Esophagus muscularis mucosa (tissue), 4 donors: ENCODE results near the gene SLC13A2. TPM values are rescaled to one million over a fixed set of nuclear protein-coding genes. Genes with fewer than 3 reads are reported as not detected.

Experiments used
- DNase-seq: peaks from one replicate; pipeline ENCODE4 v3.0.0-alpha.2; 2017; ENCODE audit errors: extremely low spot score
- H3K27ac ChIP-seq, 4 donors: fragments of 200-600 bp; sonication (generic); replicated peaks in 1 of 4; 1 replicate in 3 of 4; 2 replicates in 1 of 4; pipeline ENCODE4 v1.5.1; 2016 to 2019; ENCODE audit warnings: mild to moderate bottlenecking in 1 of 4
- H3K27me3 ChIP-seq, 4 donors: fragments of 200-600 bp; sonication (generic); one replicate each; pipeline versions ENCODE4 v1.5.1 to v1.6.0; 2016 to 2019
- H3K36me3 ChIP-seq, 4 donors: fragments of 200-600 bp; sonication (generic); one replicate each; pipeline ENCODE4 v1.5.1; 2016 to 2019
- H3K4me1 ChIP-seq, 4 donors: fragments of 200-600 bp; sonication (generic); one replicate each; pipeline ENCODE4 v1.5.1; 2016 to 2019
- H3K4me3 ChIP-seq, 4 donors: fragments of 200-600 bp; sonication (generic); 1 replicate in 2 of 4; 2 replicates in 2 of 4; pipeline ENCODE4 v1.5.1; 2016 to 2019; ENCODE audit warnings: mild to moderate bottlenecking in 4 of 4, moderate library complexity in 1 of 4
- H3K9me3 ChIP-seq, 4 donors: fragments of 200-600 bp; sonication (generic); 1 replicate in 3 of 4; 2 replicates in 1 of 4; pipeline ENCODE4 v1.5.1; 2016 to 2019
- EP300 ChIP-seq: sonication (generic); formaldehyde crosslinking; IDR thresholded peaks from one replicate; pipeline ENCODE4 v1.6.1; 2017; ENCODE audit warnings: antibody characterized with exemption
- POLR2A ChIP-seq: fragments of 450-650 bp; IDR thresholded peaks from one replicate; pipeline ENCODE4 v1.6.1; 2017; ENCODE audit warnings: antibody characterized with exemption, moderate library complexity, mild to moderate bottlenecking, low read depth
- POLR2AphosphoS5 ChIP-seq, 2 donors: sonication (generic); formaldehyde crosslinking; IDR thresholded peaks; one replicate each; pipeline ENCODE4 v1.6.1; 2017; ENCODE audit warnings: antibody characterized with exemption in 2 of 2
- WGBS: methylation state at CpG from one replicate; pipeline ENCODE4 v1.1.5; 2018; 5-methylcytosine and 5-hydroxymethylcytosine counted together
- intact Hi-C: fragments of 100-400 bp; cut with DNase I; formaldehyde crosslinking; loops from one replicate; pipeline ENCODE4 v1.15.1; 2023
- total RNA-seq, 4 donors: library from RNA; depleted of rRNA; stranded (reverse); fragments of >200 nt; gene quantifications; one replicate each; pipeline versions ENCODE4 v1.1.0 to v1.2.1, GENCODE V29; 2016
- TF ChIP-seq, protein P1 (sequence below), 3 experiments: fragments of 200-600 bp in 2 of 3; fragments of 450-650 bp in 1 of 3; sonication (generic) in 2 of 3; IDR thresholded peaks; one replicate each; pipeline ENCODE4 v1.5.1; 2017 to 2019; ENCODE audit warnings: antibody characterized with exemption in 3 of 3, mild to moderate bottlenecking in 2 of 3, moderate library complexity in 1 of 3

SLC13A2 gene
- total RNA-seq, 4 donors from 2014 or later: not detected

DNA sequence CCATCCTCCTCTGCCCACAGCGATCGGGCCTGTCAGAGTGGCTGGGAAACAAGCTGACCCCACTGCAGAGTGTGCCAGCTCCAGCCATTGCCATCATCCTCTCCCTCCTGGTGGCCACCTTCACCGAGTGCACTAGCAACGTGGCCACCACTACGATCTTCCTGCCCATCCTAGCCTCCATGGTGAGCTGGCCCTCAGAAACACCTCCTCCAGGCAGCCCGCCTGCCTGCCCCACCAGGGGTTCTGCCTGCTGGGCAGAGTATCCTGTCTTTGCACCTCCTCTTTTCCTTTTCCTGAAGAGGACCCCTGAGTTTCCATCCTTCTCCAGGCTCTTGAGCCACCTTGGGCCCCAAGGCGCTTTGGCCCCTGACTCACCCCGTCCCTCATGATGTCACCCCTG, 22.2 kb downstream of the SLC13A2 start:
- Histone ChIP-seq H3K9me3 (no peaks in the 10 kb centered on the region), H3K4me1 (no peaks in the 10 kb centered on the region), H3K27me3 (peaks cover 0 to 52% (median 2%) of the 10 kb centered on the region in 4 donors), H3K27ac (no peak overlapping the region), H3K36me3 (no peaks in the 10 kb centered on the region), H3K4me3 (no peak overlapping the region)
- TF ChIP-seq POLR2A (no peak), EP300 (no peak), POLR2AphosphoS5 (IDR thresholded peaks at IDR 0.05) (no peak)
- TF ChIP-seq, protein P1, sequence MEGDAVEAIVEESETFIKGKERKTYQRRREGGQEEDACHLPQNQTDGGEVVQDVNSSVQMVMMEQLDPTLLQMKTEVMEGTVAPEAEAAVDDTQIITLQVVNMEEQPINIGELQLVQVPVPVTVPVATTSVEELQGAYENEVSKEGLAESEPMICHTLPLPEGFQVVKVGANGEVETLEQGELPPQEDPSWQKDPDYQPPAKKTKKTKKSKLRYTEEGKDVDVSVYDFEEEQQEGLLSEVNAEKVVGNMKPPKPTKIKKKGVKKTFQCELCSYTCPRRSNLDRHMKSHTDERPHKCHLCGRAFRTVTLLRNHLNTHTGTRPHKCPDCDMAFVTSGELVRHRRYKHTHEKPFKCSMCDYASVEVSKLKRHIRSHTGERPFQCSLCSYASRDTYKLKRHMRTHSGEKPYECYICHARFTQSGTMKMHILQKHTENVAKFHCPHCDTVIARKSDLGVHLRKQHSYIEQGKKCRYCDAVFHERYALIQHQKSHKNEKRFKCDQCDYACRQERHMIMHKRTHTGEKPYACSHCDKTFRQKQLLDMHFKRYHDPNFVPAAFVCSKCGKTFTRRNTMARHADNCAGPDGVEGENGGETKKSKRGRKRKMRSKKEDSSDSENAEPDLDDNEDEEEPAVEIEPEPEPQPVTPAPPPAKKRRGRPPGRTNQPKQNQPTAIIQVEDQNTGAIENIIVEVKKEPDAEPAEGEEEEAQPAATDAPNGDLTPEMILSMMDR (IDR thresholded peaks at IDR 0.05): no peak
- DNase-seq: no peak
- 95% methylated on average over 8 of the region's 8 CpGs for WGBS
- intact Hi-C loops: loop anchor here (2.0 kb wide), 2 partner anchors 45 to 117 kb away; no protein-coding TSS in a partner anchor

DNA sequence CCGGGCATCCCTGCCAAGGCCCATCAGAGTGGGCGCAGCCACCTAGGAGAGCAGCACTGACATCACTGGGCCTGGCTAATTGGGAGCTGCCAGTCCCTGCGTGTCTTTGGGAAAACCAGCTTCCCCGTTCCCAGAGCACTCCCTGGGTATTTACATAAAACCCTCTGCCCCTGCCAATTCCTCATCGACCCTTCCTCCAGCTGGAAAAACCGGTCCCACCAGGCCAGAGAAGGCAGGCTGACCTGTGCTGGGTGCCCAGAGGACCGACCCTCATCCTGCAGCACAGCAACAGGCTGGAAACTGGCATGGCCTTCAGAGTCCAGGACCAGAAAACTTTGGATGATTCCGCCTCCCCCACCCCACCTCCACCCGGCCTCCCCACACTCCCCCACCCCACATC, 24.5 kb downstream of the SLC13A2 start:
- peaks cover 0 to 43% (median 2%) of the 10 kb centered on the region in 4 donors for H3K27me3 ChIP-seq
- peaks cover 0 to 6% (median 0%) of the 10 kb centered on the region in 4 donors for H3K4me1 ChIP-seq
- intact Hi-C loops: no loop called here
- H3K4me3 ChIP-seq: no peak overlapping the region
- no peaks in the 10 kb centered on the region for H3K9me3 ChIP-seq
- TF ChIP-seq POLR2AphosphoS5 (IDR thresholded peaks at IDR 0.05) (no peak), POLR2A (no peak), EP300 (no peak)
- TF ChIP-seq, protein P1 (IDR thresholded peaks at IDR 0.05): no peak
- 62% methylated on average over 7 of the region's 9 CpGs for WGBS
- no peak for DNase-seq
- H3K27ac ChIP-seq: no peak overlapping the region
- H3K36me3 ChIP-seq: no peaks in the 10 kb centered on the region

DNA sequence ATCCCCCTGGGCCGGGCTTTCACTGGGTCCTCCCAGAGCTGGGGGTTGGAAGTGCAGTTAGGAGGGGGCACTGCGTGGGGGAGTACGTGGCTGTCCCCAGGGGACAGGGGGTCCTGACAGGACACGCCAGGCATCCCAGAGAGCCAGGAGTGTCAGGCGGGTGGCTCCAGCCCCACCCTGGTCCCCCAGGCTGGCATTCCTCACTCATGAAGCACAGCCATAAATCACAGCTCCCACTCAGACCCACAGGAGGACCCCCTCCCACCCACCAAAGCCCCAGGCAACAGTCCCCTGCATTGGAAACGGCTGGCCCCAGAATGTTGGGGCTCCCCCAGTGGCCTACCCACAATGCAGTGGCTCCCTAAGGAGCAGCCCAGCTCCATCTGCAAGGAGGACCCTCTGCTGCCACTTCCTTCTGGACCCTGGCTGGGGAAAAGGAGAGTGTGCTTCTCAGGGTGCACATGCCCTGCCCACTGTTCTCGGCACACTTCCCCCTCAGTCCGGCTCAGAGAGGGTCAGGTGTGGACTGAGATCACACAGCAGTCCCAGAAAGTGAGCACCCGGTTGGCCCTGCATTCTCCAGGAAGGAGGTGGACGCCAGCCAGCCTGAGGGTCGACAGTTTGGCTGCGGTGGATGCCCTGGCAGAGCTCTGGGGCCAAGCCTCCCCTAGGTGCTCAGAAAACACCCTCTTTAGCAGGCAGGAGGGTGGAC, 25.4 kb downstream of the SLC13A2 start:
- 58% methylated on average over 11 of the region's 12 CpGs for WGBS
- intact Hi-C loops: no loop called here

DNA sequence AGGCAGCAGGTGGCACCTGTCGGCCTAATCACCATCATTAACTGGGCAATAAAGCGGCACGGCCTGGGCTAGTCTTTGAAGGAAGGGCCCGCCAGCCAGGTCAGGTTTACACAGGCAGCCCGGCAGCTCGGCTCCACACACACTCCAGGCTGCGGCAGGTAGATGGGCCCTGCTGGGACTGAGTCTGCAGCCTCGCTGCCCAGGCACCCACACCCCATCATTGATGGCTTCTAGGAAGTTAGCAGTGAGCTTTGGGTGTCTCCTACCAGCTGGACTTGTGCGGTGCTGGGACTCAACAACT, 25.9 kb downstream of the SLC13A2 start:
- intact Hi-C loops: no loop called here
- TF ChIP-seq POLR2A (no peak), EP300 (no peak), POLR2AphosphoS5 (IDR thresholded peaks at IDR 0.05) (no peak)
- TF ChIP-seq, protein P1 (IDR thresholded peaks at IDR 0.05): no peak
- Histone ChIP-seq H3K27ac (no peak overlapping the region), H3K4me3 (no peak overlapping the region), H3K9me3 (no peaks in the 10 kb centered on the region), H3K27me3 (peaks cover 0 to 30% (median 1%) of the 10 kb centered on the region in 4 donors), H3K4me1 (peaks cover 0 to 6% (median 0%) of the 10 kb centered on the region in 4 donors), H3K36me3 (no peaks in the 10 kb centered on the region)
- DNase-seq: no peak
- WGBS: no CpG with 5 or more reads among the region's 9 CpGs

More for the DNA sequence above, 25.4 kb downstream of the SLC13A2 start:
- peaks cover 0 to 35% (median 2%) of the 10 kb centered on the region in 4 donors for H3K27me3 ChIP-seq
- no peak overlapping the region for H3K4me3 ChIP-seq
- no peaks in the 10 kb centered on the region for H3K36me3 ChIP-seq
- peaks cover 0 to 6% (median 0%) of the 10 kb centered on the region in 4 donors for H3K4me1 ChIP-seq
- TF ChIP-seq POLR2A (no peak), POLR2AphosphoS5 (IDR thresholded peaks at IDR 0.05) (no peak), EP300 (no peak)
- TF ChIP-seq, protein P1 (IDR thresholded peaks at IDR 0.05): no peak
- no peak for DNase-seq
- no peak overlapping the region for H3K27ac ChIP-seq
- no peaks in the 10 kb centered on the region for H3K9me3 ChIP-seq
